ENCODE results near the gene LRGUK.
A peak's percentile ranks its signal among the peaks of the same experiment; 100 is the strongest.
"Not testable (repeated sequence)": the region's sequence is repeated elsewhere in the genome, so short reads cannot be mapped to it uniquely, and the experiment has no call there.

The LRGUK gene

GRCh38 chr7:134126966-134127848 lies at the start of gene LRGUK:
Gene LRGUK, plus strand, starts transcription at chr7:134127340. Its CDS starts 28 bp downstream, at chr7:134127368.
- DNase-seq (ENCODE audit: low spot score): peak; percentile 87

GRCh38 chr7:134077560-134077959 lies 49.6 kb upstream of the LRGUK start:
- not testable (repeated sequence) for DNase-seq (ENCODE audit: low spot score)

More at GRCh38 chr7:134126966-134127848, at the start of gene LRGUK:
- no peak for TF ChIP-seq CTCF (IDR thresholded peaks at IDR 0.05; ENCODE audit: extremely low read depth, missing control alignments)

- no peak for DNase-seq (ENCODE audit: low spot score)
- no peak for TF ChIP-seq CTCF (IDR thresholded peaks at IDR 0.05; ENCODE audit: extremely low read depth, missing control alignments)
Observed at GRCh38 chr7:134078991-134079390, 48.1 kb upstream of the LRGUK start.

GRCh38 chr7:134081695-134082094 lies 45.4 kb upstream of the LRGUK start:
- DNase-seq (ENCODE audit: low spot score): no peak
- no peak for TF ChIP-seq CTCF (IDR thresholded peaks at IDR 0.05; ENCODE audit: extremely low read depth, missing control alignments)

- TF ChIP-seq CTCF (IDR thresholded peaks at IDR 0.05; ENCODE audit: extremely low read depth, missing control alignments): no peak
- DNase-seq (ENCODE audit: low spot score): no peak
Observed at GRCh38 chr7:134083766-134084487, 43.2 kb upstream of the LRGUK start.

GRCh38 chr7:134084488-134085144 lies 42.5 kb upstream of the LRGUK start:
- no peak for DNase-seq (ENCODE audit: low spot score)
- no peak for TF ChIP-seq CTCF (IDR thresholded peaks at IDR 0.05; ENCODE audit: extremely low read depth, missing control alignments)

GRCh38 chr7:134085311-134085710 lies 41.8 kb upstream of the LRGUK start:
- no peak for TF ChIP-seq CTCF (IDR thresholded peaks at IDR 0.05; ENCODE audit: extremely low read depth, missing control alignments)
- DNase-seq (ENCODE audit: low spot score): no peak
